ENCODE measurements around the gene ADNP2.

Gene ADNP2

GRCh38 chr18:80107426-80107825 lies 1.6 kb upstream of the ADNP2 start:
- DNase-seq (ENCODE audit: low read depth) = no peak

GRCh38 chr18:80108121-80108536 lies 933 bp upstream of the ADNP2 start:
- DNase-seq (ENCODE audit: low read depth) = no peak

GRCh38 chr18:80109676-80110078 lies 615 bp downstream of the ADNP2 start:
- DNase-seq (ENCODE audit: low read depth) = no peak

- no peak for DNase-seq (ENCODE audit: low read depth)
Observed at GRCh38 chr18:80112624-80113248, 3.7 kb downstream of the ADNP2 start.

GRCh38 chr18:80115035-80115434 lies 6.0 kb downstream of the ADNP2 start:
- no peak for DNase-seq (ENCODE audit: low read depth)

GRCh38 chr18:80119111-80119510 lies 10.0 kb downstream of the ADNP2 start:
- DNase-seq (ENCODE audit: low read depth) = no peak

- DNase-seq (ENCODE audit: low read depth) = no peak
Observed at GRCh38 chr18:80120932-80121331, 11.9 kb downstream of the ADNP2 start.

GRCh38 chr18:80124131-80124530 lies 15.1 kb downstream of the ADNP2 start:
- DNase-seq (ENCODE audit: low read depth) = no peak

- DNase-seq (ENCODE audit: low read depth) = no peak
Observed at GRCh38 chr18:80126797-80127196, 17.7 kb downstream of the ADNP2 start.

- no peak for DNase-seq (ENCODE audit: low read depth)
Observed at GRCh38 chr18:80127635-80128034, 18.6 kb downstream of the ADNP2 start.

- no peak for DNase-seq (ENCODE audit: low read depth)
Observed at GRCh38 chr18:80129672-80130367, 20.8 kb downstream of the ADNP2 start.

GRCh38 chr18:80130555-80130954 lies 21.5 kb downstream of the ADNP2 start:
- no peak for DNase-seq (ENCODE audit: low read depth)

GRCh38 chr18:80132180-80132812 lies 23.2 kb downstream of the ADNP2 start:
- DNase-seq (ENCODE audit: low read depth) = no peak

- DNase-seq (ENCODE audit: low read depth) = no peak
Observed at GRCh38 chr18:80133124-80133523, 24.1 kb downstream of the ADNP2 start.

- DNase-seq (ENCODE audit: low read depth) = no peak
Observed at GRCh38 chr18:80135136-80135535, 26.1 kb downstream of the ADNP2 start.

- DNase-seq (ENCODE audit: low read depth) = no peak
Observed at GRCh38 chr18:80136679-80137078, 27.6 kb downstream of the ADNP2 start.

- no peak for DNase-seq (ENCODE audit: low read depth)
Observed at GRCh38 chr18:80137137-80137536, 28.1 kb downstream of the ADNP2 start.

- DNase-seq (ENCODE audit: low read depth) = no peak
Observed at GRCh38 chr18:80137976-80138375, 28.9 kb downstream of the ADNP2 start.

- no peak for DNase-seq (ENCODE audit: low read depth)
Observed at GRCh38 chr18:80140455-80140985, 31.5 kb downstream of the ADNP2 start.

- DNase-seq (ENCODE audit: low read depth) = no peak
Observed at GRCh38 chr18:80143881-80144280, 34.8 kb downstream of the ADNP2 start.

GRCh38 chr18:80145196-80145804 lies 36.2 kb downstream of the ADNP2 start:
- no peak for DNase-seq (ENCODE audit: low read depth)

GRCh38 chr18:80147037-80147417 lies 38.0 kb downstream of the ADNP2 start:
- DNase-seq (ENCODE audit: low read depth) = no peak
